GM12878 (cell line): ENCODE results near the gene TMBIM6. TPM values are rescaled to one million over a fixed set of nuclear protein-coding genes. Genes with fewer than 3 reads are reported as not detected.

ENCODE experiments used
- CBX5 ChIP-seq: sonication (generic); IDR thresholded peaks from 2 replicates; pipeline ENCODE4 v1.6.1; 2016; ENCODE audit warnings: low read depth, moderate library complexity, mild to moderate bottlenecking, inconsistent platforms
- FOS ChIP-seq: IDR thresholded peaks from 3 replicates; pipeline ENCODE4 v1.6.1; 2011; ENCODE audit warnings: borderline replicate concordance; ENCODE audit not compliant: insufficient read length; ENCODE audit errors: extremely low read depth
- HDGF ChIP-seq: fragments of 450-650 bp; IDR thresholded peaks from 2 replicates; pipeline ENCODE4 v1.6.1; 2016; ENCODE audit warnings: antibody characterized with exemption
- IRF4 ChIP-seq: IDR thresholded peaks from 2 replicates; pipeline ENCODE4 v1.6.1; 2011; ENCODE audit warnings: low read depth, low read length
- MTA3 ChIP-seq: IDR thresholded peaks from 2 replicates; pipeline ENCODE4 v1.6.1; 2012; ENCODE audit warnings: low read length, inconsistent platforms, borderline replicate concordance
- MYB ChIP-seq: fragments of 150-350 bp; IDR thresholded peaks from 2 replicates; pipeline ENCODE4 v1.6.1; 2014; ENCODE audit warnings: mild to moderate bottlenecking, low read depth, low read length, borderline replicate concordance
- PAX5 ChIP-seq: IDR thresholded peaks from 2 replicates; pipeline ENCODE4 v1.6.1; 2011; ENCODE audit warnings: low read depth, low read length, borderline replicate concordance
- POLR2A ChIP-seq: IDR thresholded peaks from 2 replicates; pipeline ENCODE4 v1.6.1; 2011; ENCODE audit warnings: low read depth, mild to moderate bottlenecking, low read length
- RAD21 ChIP-seq: IDR thresholded peaks from 2 replicates; pipeline ENCODE4 v1.6.1; 2011; ENCODE audit warnings: mild to moderate bottlenecking, low read depth, low read length, moderate library complexity; ENCODE audit not compliant: insufficient read depth
- REST ChIP-seq: IDR thresholded peaks from 2 replicates; pipeline ENCODE4 v1.6.1; 2012; ENCODE audit warnings: mild to moderate bottlenecking, low read depth, low read length
- SIN3A ChIP-seq: IDR thresholded peaks from 2 replicates; pipeline ENCODE4 v1.6.1; 2012; ENCODE audit warnings: low read depth, low read length, improper control_type of control experiment
- SIX5 ChIP-seq: IDR thresholded peaks from 2 replicates; pipeline ENCODE4 v1.6.1; 2011; ENCODE audit warnings: mild to moderate bottlenecking, low read depth, low read length, moderate library complexity; ENCODE audit not compliant: severe bottlenecking
- TAF1 ChIP-seq: IDR thresholded peaks from 2 replicates; pipeline ENCODE4 v1.6.1; 2011; ENCODE audit warnings: mild to moderate bottlenecking, low read depth, low read length, borderline replicate concordance
- ZZZ3 ChIP-seq: IDR thresholded peaks from 2 replicates; pipeline ENCODE4 v1.6.1; 2011; ENCODE audit warnings: low read depth; ENCODE audit not compliant: control insufficient read depth, insufficient read length
- polyA plus RNA-seq, 11 experiments: library from polyadenylated mRNA; depleted of rRNA in 4 of 11; unstranded in 6 of 11; stranded (reverse) in 5 of 11; fragments of >200 nt; fragmentation: Nextera tagmentation in 4 of 11; fragmentation: Illumina TruSeq in 1 of 11; extraction: Ambion mirVana in 4 of 11; extraction: Trizol in 1 of 11; gene quantifications; 1 replicate in 1 of 11; 2 replicates in 10 of 11; pipeline versions ENCODE4 v1.2.1 to v1.2.3, GENCODE V29; 2011 to 2016; ENCODE audit warnings: inconsistent platforms in 2 of 11, missing spikeins in 2 of 11, low read depth in 1 of 11
- total RNA-seq, 4 experiments: library from RNA; depleted of rRNA in 3 of 4; stranded (reverse); fragments of >200 nt in 3 of 4; fragmentation: Illumina TruSeq in 1 of 4; extraction: Trizol in 1 of 4; gene quantifications; 2 replicates each; pipeline versions ENCODE4 v1.2.1 to v1.2.3, GENCODE V29; 2013 to 2021
- TF ChIP-seq, protein P1 (sequence below): fragments of 450-650 bp; IDR thresholded peaks from 2 replicates; pipeline ENCODE4 v1.6.1; 2017; ENCODE audit warnings: mild to moderate bottlenecking, moderate library complexity
- TF ChIP-seq, protein P2 (sequence below): fragments of 450-650 bp; formaldehyde crosslinking; IDR thresholded peaks from 2 replicates; pipeline ENCODE4 v1.4.0; 2020; ENCODE audit warnings: mild to moderate bottlenecking, moderate library complexity

TMBIM6 gene
- total and polyA plus RNA-seq, 10 of the 15 experiments (the other 5 are each of a cell fraction or from before 2014, with no cell fraction given), result 224 to 1,192 (median 379) TPM

DNA sequence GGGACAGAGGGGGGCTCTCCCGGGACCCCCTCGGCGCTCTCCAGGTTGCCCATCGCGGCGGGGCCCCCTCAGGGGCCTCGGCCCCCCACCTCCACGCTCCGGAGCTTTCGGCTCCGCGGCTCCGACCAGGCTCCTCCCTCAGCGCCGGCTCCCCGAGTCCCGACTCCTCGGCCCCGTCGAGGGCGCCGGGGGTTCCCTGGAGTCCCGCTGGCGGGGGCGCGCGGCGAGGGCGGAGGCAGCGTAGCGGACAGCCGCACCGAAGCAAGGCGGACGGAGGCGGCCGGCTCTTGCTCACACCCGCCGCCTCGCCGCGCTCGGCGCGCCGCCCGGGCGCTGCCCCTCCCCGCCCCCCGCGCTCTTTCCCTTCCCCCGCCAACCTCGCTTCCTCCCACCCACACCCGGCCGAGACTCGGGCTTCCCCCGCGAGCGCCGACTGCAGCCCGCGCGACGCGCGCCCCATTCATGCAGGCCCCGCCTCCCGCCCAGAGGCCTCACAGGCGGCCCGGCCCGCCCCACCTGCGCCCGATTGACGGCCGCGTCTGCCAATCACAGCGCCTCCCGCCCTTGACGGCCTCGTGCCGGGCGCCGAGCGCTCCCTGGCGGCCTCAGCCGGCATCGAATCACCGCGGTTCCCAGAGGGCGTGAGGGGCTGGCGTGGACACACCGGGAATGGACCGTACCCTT is 34.1 kb upstream of the TMBIM6 start, which contains the start of gene FMNL3 (continued):
- TF ChIP-seq REST (no peak), POLR2A (peak; percentile 77), SIX5 (no peak), CBX5 (no peak), IRF4 (no peak), FOS (no peak), MYB (no peak), TAF1 (no peak), MTA3 (no peak), HDGF (no peak), RAD21 (peak; percentile 95), ZZZ3 (no peak), SIN3A (peak; percentile 45; the same call in 1 of the 2 replicates), PAX5 (peak; percentile 56; the same call in 1 of the 2 replicates)
- TF ChIP-seq, protein P1, sequence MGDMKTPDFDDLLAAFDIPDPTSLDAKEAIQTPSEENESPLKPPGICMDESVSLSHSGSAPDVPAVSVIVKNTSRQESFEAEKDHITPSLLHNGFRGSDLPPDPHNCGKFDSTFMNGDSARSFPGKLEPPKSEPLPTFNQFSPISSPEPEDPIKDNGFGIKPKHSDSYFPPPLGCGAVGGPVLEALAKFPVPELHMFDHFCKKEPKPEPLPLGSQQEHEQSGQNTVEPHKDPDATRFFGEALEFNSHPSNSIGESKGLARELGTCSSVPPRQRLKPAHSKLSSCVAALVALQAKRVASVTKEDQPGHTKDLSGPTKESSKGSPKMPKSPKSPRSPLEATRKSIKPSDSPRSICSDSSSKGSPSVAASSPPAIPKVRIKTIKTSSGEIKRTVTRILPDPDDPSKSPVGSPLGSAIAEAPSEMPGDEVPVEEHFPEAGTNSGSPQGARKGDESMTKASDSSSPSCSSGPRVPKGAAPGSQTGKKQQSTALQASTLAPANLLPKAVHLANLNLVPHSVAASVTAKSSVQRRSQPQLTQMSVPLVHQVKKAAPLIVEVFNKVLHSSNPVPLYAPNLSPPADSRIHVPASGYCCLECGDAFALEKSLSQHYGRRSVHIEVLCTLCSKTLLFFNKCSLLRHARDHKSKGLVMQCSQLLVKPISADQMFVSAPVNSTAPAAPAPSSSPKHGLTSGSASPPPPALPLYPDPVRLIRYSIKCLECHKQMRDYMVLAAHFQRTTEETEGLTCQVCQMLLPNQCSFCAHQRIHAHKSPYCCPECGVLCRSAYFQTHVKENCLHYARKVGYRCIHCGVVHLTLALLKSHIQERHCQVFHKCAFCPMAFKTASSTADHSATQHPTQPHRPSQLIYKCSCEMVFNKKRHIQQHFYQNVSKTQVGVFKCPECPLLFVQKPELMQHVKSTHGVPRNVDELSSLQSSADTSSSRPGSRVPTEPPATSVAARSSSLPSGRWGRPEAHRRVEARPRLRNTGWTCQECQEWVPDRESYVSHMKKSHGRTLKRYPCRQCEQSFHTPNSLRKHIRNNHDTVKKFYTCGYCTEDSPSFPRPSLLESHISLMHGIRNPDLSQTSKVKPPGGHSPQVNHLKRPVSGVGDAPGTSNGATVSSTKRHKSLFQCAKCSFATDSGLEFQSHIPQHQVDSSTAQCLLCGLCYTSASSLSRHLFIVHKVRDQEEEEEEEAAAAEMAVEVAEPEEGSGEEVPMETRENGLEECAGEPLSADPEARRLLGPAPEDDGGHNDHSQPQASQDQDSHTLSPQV, result peak; percentile 82
- TF ChIP-seq, protein P2, sequence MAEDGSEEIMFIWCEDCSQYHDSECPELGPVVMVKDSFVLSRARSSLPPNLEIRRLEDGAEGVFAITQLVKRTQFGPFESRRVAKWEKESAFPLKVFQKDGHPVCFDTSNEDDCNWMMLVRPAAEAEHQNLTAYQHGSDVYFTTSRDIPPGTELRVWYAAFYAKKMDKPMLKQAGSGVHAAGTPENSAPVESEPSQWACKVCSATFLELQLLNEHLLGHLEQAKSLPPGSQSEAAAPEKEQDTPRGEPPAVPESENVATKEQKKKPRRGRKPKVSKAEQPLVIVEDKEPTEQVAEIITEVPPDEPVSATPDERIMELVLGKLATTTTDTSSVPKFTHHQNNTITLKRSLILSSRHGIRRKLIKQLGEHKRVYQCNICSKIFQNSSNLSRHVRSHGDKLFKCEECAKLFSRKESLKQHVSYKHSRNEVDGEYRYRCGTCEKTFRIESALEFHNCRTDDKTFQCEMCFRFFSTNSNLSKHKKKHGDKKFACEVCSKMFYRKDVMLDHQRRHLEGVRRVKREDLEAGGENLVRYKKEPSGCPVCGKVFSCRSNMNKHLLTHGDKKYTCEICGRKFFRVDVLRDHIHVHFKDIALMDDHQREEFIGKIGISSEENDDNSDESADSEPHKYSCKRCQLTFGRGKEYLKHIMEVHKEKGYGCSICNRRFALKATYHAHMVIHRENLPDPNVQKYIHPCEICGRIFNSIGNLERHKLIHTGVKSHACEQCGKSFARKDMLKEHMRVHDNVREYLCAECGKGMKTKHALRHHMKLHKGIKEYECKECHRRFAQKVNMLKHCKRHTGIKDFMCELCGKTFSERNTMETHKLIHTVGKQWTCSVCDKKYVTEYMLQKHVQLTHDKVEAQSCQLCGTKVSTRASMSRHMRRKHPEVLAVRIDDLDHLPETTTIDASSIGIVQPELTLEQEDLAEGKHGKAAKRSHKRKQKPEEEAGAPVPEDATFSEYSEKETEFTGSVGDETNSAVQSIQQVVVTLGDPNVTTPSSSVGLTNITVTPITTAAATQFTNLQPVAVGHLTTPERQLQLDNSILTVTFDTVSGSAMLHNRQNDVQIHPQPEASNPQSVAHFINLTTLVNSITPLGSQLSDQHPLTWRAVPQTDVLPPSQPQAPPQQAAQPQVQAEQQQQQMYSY (CRISPR knock-in tag), result no peak
